Gastroesophageal sphincter (tissue), 4 donors: ENCODE data around the gene PHLDB1. TPM values are rescaled to one million over a fixed set of nuclear protein-coding genes. Genes with fewer than 3 reads are reported as not detected.
"Not testable (repeated sequence)": the region's sequence is repeated elsewhere in the genome, so short reads cannot be mapped to it uniquely, and the experiment has no call there.

Source experiments
- ATAC-seq: fragments of 150-250 bp; one replicate; pipeline ENCODE4 v1.9.1; 2016; ENCODE audit warnings: mild to moderate bottlenecking, moderate library complexity
- H3K27ac ChIP-seq, 4 donors: fragments of 200-600 bp; sonication (generic) in 3 of 4; 1 replicate in 3 of 4; 2 replicates in 1 of 4; pipeline ENCODE4 v1.5.1; 2016 to 2019
- H3K27me3 ChIP-seq: fragments of 200-600 bp; sonication (generic); one replicate; pipeline ENCODE4 v1.5.1; 2019
- H3K36me3 ChIP-seq, 2 donors: fragments of 200-600 bp; sonication (generic); one replicate each; pipeline ENCODE4 v1.5.1; 2019; ENCODE audit warnings: control low read depth in 1 of 2
- H3K4me1 ChIP-seq, 3 donors: fragments of 200-600 bp; sonication (generic); 1 replicate in 2 of 3; 2 replicates in 1 of 3; pipeline ENCODE4 v1.5.1; 2016 to 2019; ENCODE audit warnings: control low read depth in 2 of 3
- H3K4me3 ChIP-seq, 2 donors: fragments of 200-600 bp; sonication (generic); one replicate each; pipeline ENCODE4 v1.5.1; 2019; ENCODE audit warnings: mild to moderate bottlenecking in 1 of 2, moderate library complexity in 1 of 2
- H3K9me3 ChIP-seq, 3 donors: fragments of 200-600 bp; sonication (generic); one replicate each; pipeline ENCODE4 v1.5.1; 2017 to 2019; ENCODE audit warnings: control low read depth in 2 of 3
- CTCF ChIP-seq, 4 experiments: fragments of 200-600 bp in 2 of 4; fragments of 450-650 bp in 2 of 4; sonication (generic) in 1 of 4; IDR thresholded peaks; one replicate each; pipeline ENCODE4 v1.5.1; 2017 to 2019; ENCODE audit warnings: antibody characterized with exemption in 4 of 4, mild to moderate bottlenecking in 2 of 4, moderate library complexity in 2 of 4
- EP300 ChIP-seq: sonication (generic); formaldehyde crosslinking; IDR thresholded peaks from one replicate; pipeline ENCODE4 v1.6.1; 2017; ENCODE audit warnings: antibody characterized with exemption, mild to moderate bottlenecking
- POLR2A ChIP-seq, 2 donors: fragments of 450-650 bp; IDR thresholded peaks; one replicate each; pipeline ENCODE4 v1.6.1; 2017; ENCODE audit warnings: antibody characterized with exemption in 2 of 2, mild to moderate bottlenecking in 2 of 2, moderate library complexity in 1 of 2
- POLR2AphosphoS5 ChIP-seq: sonication (generic); formaldehyde crosslinking; IDR thresholded peaks from one replicate; pipeline ENCODE4 v1.6.1; 2017; ENCODE audit warnings: antibody characterized with exemption
- WGBS, 2 donors: methylation state at CpG; one replicate each; pipeline ENCODE4 v1.1.5; 2018; ENCODE audit warnings: low coverage in 1 of 2; 5-methylcytosine and 5-hydroxymethylcytosine counted together
- total RNA-seq, 4 donors: library from RNA; depleted of rRNA; stranded (reverse); fragments of >200 nt; gene quantifications; one replicate each; pipeline ENCODE4 v1.1.0, GENCODE V29; 2016

The PHLDB1 gene
- total RNA-seq, 4 donors from 2014 or later = 45.8 to 144 (median 101) TPM

GRCh38 chr11:118602331-118602730 lies 5.1 kb upstream of the PHLDB1 start:
- H3K27ac ChIP-seq = peak overlapping the region in 2 of 4 donors; percentile 33 to 92
- peaks cover 0 to 58% of the 10 kb centered on the region in 2 donors for H3K36me3 ChIP-seq
- TF ChIP-seq CTCF (IDR thresholded peaks at IDR 0.05) (no peak), EP300 (no peak), POLR2AphosphoS5 (no peak), POLR2A (IDR thresholded peaks at IDR 0.05) (no peak)
- ATAC-seq = no peak
- WGBS, 2 donors = 53 to 63% methylated on average over 3 of the region's 3 CpGs
- no peaks in the 10 kb centered on the region for H3K9me3 ChIP-seq
- H3K4me1 ChIP-seq = peaks cover 0 to 55% (median 23%) of the 10 kb centered on the region in 3 donors
- no peak overlapping the region for H3K4me3 ChIP-seq
- no peaks in the 10 kb centered on the region for H3K27me3 ChIP-seq

GRCh38 chr11:118603709-118604108 lies 3.7 kb upstream of the PHLDB1 start:
- 78% methylated on average over 8 of the region's 8 CpGs; no CpG with 5 or more reads in 1 of the 2 donors for WGBS, 2 donors
- not testable (repeated sequence) for H3K27me3 ChIP-seq, ATAC-seq, H3K4me3 ChIP-seq, H3K9me3 ChIP-seq
- Histone ChIP-seq H3K27ac (peak overlapping the region in 2 of 4 donors; percentile 92), H3K36me3 (peaks cover 0 to 44% of the 10 kb centered on the region in 2 donors), H3K4me1 (peaks cover 0 to 64% (median 25%) of the 10 kb centered on the region in 3 donors)

- H3K4me1 ChIP-seq = peaks cover 0 to 73% (median 26%) of the 10 kb centered on the region in 3 donors
- WGBS, 2 donors = 54 to 60% methylated on average over 3 of the region's 3 CpGs
- H3K4me3 ChIP-seq = no peak overlapping the region
- no peak for ATAC-seq
- TF ChIP-seq EP300 = no peak
- TF ChIP-seq POLR2AphosphoS5 = no peak
- no peak for TF ChIP-seq CTCF (IDR thresholded peaks at IDR 0.05)
- no peak for TF ChIP-seq POLR2A (IDR thresholded peaks at IDR 0.05)
- peaks cover 0 to 36% of the 10 kb centered on the region in 2 donors for H3K36me3 ChIP-seq
- peak overlapping the region; percentile 21 to 94 (median 92) for H3K27ac ChIP-seq
- no peaks in the 10 kb centered on the region for H3K9me3 ChIP-seq
- H3K27me3 ChIP-seq = no peaks in the 10 kb centered on the region
Measured at GRCh38 chr11:118604566-118604965, 2.8 kb upstream of the PHLDB1 start.

GRCh38 chr11:118605116-118605867 lies 2.1 kb upstream of the PHLDB1 start:
- TF ChIP-seq POLR2A (IDR thresholded peaks at IDR 0.05) (peak in 1 of 2 donors; percentile 15), POLR2AphosphoS5 (peak; percentile 98), CTCF (IDR thresholded peaks at IDR 0.05) (no peak), EP300 (no peak)
- peaks cover 0 to 80% (median 26%) of the 10 kb centered on the region in 3 donors for H3K4me1 ChIP-seq
- 16 to 28% methylated on average over 3 to 10 of the region's 10 CpGs for WGBS, 2 donors
- no peaks in the 10 kb centered on the region for H3K27me3 ChIP-seq
- H3K36me3 ChIP-seq = peaks cover 0 to 28% of the 10 kb centered on the region in 2 donors
- H3K27ac ChIP-seq = peak overlapping the region; percentile 21 to 94 (median 92)
- no peak overlapping the region for H3K4me3 ChIP-seq
- H3K9me3 ChIP-seq = no peaks in the 10 kb centered on the region
- ATAC-seq = peak; percentile 68

- H3K27me3 ChIP-seq = no peaks in the 10 kb centered on the region
- 100% methylated on average over 2 of the region's 7 CpGs; no CpG with 5 or more reads in 1 of the 2 donors for WGBS, 2 donors
- peaks cover 0 to 90% (median 29%) of the 10 kb centered on the region in 3 donors for H3K4me1 ChIP-seq
- peak overlapping the region in 1 of 2 donors; percentile 87 for H3K4me3 ChIP-seq
- H3K9me3 ChIP-seq = no peaks in the 10 kb centered on the region
- peak overlapping the region; percentile 3 to 94 (median 92) for H3K27ac ChIP-seq
- H3K36me3 ChIP-seq = peaks cover 0 to 18% of the 10 kb centered on the region in 2 donors
- ATAC-seq = no peak
- TF ChIP-seq CTCF (IDR thresholded peaks at IDR 0.05) (no peak), POLR2A (IDR thresholded peaks at IDR 0.05) (no peak), POLR2AphosphoS5 (no peak), EP300 (no peak)
Measured at GRCh38 chr11:118606157-118606843, 1.1 kb upstream of the PHLDB1 start.
